Right lobe of liver (tissue), 4 donors: ENCODE data around the gene ATG7.

Experiments used
- CTCF ChIP-seq, 4 donors: fragments of 200-600 bp in 3 of 4; fragments of 450-650 bp in 1 of 4; IDR thresholded peaks; one replicate each; pipeline versions ENCODE4 v1.5.1 to v1.8.0; 2016 to 2022; ENCODE audit warnings: antibody characterized with exemption in 4 of 4, mild to moderate bottlenecking in 2 of 4
- POLR2A ChIP-seq: fragments of 450-650 bp; IDR thresholded peaks from one replicate; pipeline ENCODE4 v1.6.1; 2017; ENCODE audit warnings: antibody characterized with exemption, mild to moderate bottlenecking
- donor health status: DM: no; HTN: no; CAD: no.
- donor health status: DM: no; HTN: no; CAD: no.
- donor health status: DM: no; HTN: yes; CAD: no.

- TF ChIP-seq CTCF (IDR thresholded peaks at IDR 0.05) (no peak), POLR2A (no peak)
These were observed 18.8 kb downstream of the ATG7 start for GRCh38 chr3:11290743-11291680.
